HepG2 (cell line): ENCODE measurements around the gene PMIS2. TPM values are rescaled to one million over a fixed set of nuclear protein-coding genes. Genes with fewer than 3 reads are reported as not detected.

Experiments
- AFF4 ChIP-seq: sonication (generic); formaldehyde crosslinking; IDR thresholded peaks from 2 replicates; pipeline ENCODE4 v1.4.0; 2020; ENCODE audit warnings: missing genetic modification reagents
- ARNT ChIP-seq: fragments of 450-650 bp; IDR thresholded peaks from 2 replicates; pipeline ENCODE4 v1.6.1; 2017
- BRD4 ChIP-seq: sonication (generic); formaldehyde crosslinking; IDR thresholded peaks from 2 replicates; pipeline ENCODE4 v1.4.0; 2020; ENCODE audit warnings: missing genetic modification reagents
- FOXC1 ChIP-seq: sonication (generic); formaldehyde crosslinking; IDR thresholded peaks from 2 replicates; pipeline ENCODE4 v1.8.0; 2022; ENCODE audit warnings: mild to moderate bottlenecking, missing genetic modification reagents, borderline replicate concordance
- IRF9 ChIP-seq: sonication (generic); formaldehyde crosslinking; IDR thresholded peaks from 2 replicates; pipeline ENCODE4 v1.8.0; 2022; ENCODE audit warnings: missing genetic modification reagents, mild to moderate bottlenecking, borderline replicate concordance
- JARID2 ChIP-seq: sonication (generic); formaldehyde crosslinking; IDR thresholded peaks from 2 replicates; pipeline ENCODE4 v1.8.1; 2023; ENCODE audit warnings: missing genetic modification reagents, inconsistent platforms; ENCODE audit not compliant: insufficient replicate concordance
- MIXL1 ChIP-seq: IDR thresholded peaks from 2 replicates; pipeline ENCODE4 v1.6.1; 2016
- MYC ChIP-seq: sonication (generic); formaldehyde crosslinking; IDR thresholded peaks from 2 replicates; pipeline ENCODE4 v1.9.0; 2021; ENCODE audit warnings: missing genetic modification reagents, borderline replicate concordance
- PCBP1 ChIP-seq: fragments of 200-400 bp; formaldehyde crosslinking; IDR thresholded peaks from 2 replicates; pipeline ENCODE4 v1.6.1; 2017; ENCODE audit warnings: mild to moderate bottlenecking, low read depth, low read length, borderline replicate concordance
- RFXAP ChIP-seq: sonication (generic); formaldehyde crosslinking; IDR thresholded peaks from 2 replicates; pipeline ENCODE4 v1.4.0; 2020; ENCODE audit warnings: missing genetic modification reagents, borderline replicate concordance
- THRA ChIP-seq: sonication (generic); formaldehyde crosslinking; IDR thresholded peaks from 2 replicates; pipeline ENCODE4 v1.4.0; 2020; ENCODE audit warnings: missing genetic modification reagents, borderline replicate concordance
- TIGD3 ChIP-seq: sonication (generic); formaldehyde crosslinking; IDR thresholded peaks from 2 replicates; pipeline ENCODE4 v1.5.1; 2020; ENCODE audit warnings: mild to moderate bottlenecking, missing genetic modification reagents, borderline replicate concordance
- ZNF263 ChIP-seq: sonication (generic); formaldehyde crosslinking; IDR thresholded peaks from 2 replicates; pipeline ENCODE4 v1.4.0; 2020; ENCODE audit warnings: missing genetic modification reagents
- ZNF446 ChIP-seq: sonication (generic); formaldehyde crosslinking; IDR thresholded peaks from 2 replicates; pipeline ENCODE4 v1.5.0; 2020; ENCODE audit warnings: mild to moderate bottlenecking, missing genetic modification reagents
- ZNF564 ChIP-seq: sonication (generic); formaldehyde crosslinking; IDR thresholded peaks from 2 replicates; pipeline ENCODE4 v1.8.1; 2023; ENCODE audit warnings: mild to moderate bottlenecking, missing genetic modification reagents
- ZNF597 ChIP-seq: sonication (generic); formaldehyde crosslinking; IDR thresholded peaks from 2 replicates; pipeline ENCODE4 v1.5.0; 2020; ENCODE audit warnings: missing genetic modification reagents
- ZNF883 ChIP-seq: sonication (generic); formaldehyde crosslinking; IDR thresholded peaks from 2 replicates; pipeline ENCODE4 v1.5.1; 2020; ENCODE audit warnings: mild to moderate bottlenecking, missing genetic modification reagents; ENCODE audit errors: not compliant biosample characterization
- polyA plus RNA-seq, 8 experiments: library from polyadenylated mRNA; depleted of rRNA in 3 of 8; stranded (reverse) in 7 of 8; unstranded in 1 of 8; fragments of >200 nt; fragmentation: Illumina TruSeq in 4 of 8; extraction: Trizol in 4 of 8; gene quantifications; 2 replicates each; pipeline versions ENCODE4 v1.2.1 to v1.2.3, GENCODE V29; 2011 to 2016; ENCODE audit warnings: low read depth in 4 of 8, missing spikeins in 1 of 8, mixed read lengths in 1 of 8; ENCODE audit not compliant: insufficient read depth in 1 of 8
- total RNA-seq, 5 experiments: library from RNA; depleted of rRNA; stranded (reverse); fragments of >200 nt; fragmentation: Illumina TruSeq; extraction: Trizol; gene quantifications; 2 replicates each; pipeline ENCODE4 v1.2.3, GENCODE V29; 2016; ENCODE audit warnings: low read depth in 1 of 5

The PMIS2 gene
- total and polyA plus RNA-seq, 2 of the 13 experiments (the other 11 are each of a cell fraction or from before 2014, with no cell fraction given): not detected

GRCh38 chr19:35545001-35545854 lies 40.7 kb upstream of the PMIS2 start, which contains the start of gene TMEM147 (continued):
- peak; percentile 49; the same call in 1 of the 2 replicates for TF ChIP-seq BRD4 (CRISPR knock-in tag)
- peak; percentile 76; the same call in 1 of the 2 replicates for TF ChIP-seq ZNF564
- TF ChIP-seq THRA (CRISPR knock-in tag): peak; percentile 57; the same call in 1 of the 2 replicates
- TF ChIP-seq TIGD3 (CRISPR knock-in tag): no peak
- TF ChIP-seq ZNF263 (CRISPR knock-in tag): peak; percentile 56; the same call in 1 of the 2 replicates
- TF ChIP-seq ZNF446 (CRISPR knock-in tag): peak; percentile 89; the same call in 1 of the 2 replicates
- no peak for TF ChIP-seq ARNT
- TF ChIP-seq PCBP1: 0 out of 2 replicates have a peak, but pooled peaks have one; percentile 33
- peak; percentile 90 for TF ChIP-seq ZNF597 (CRISPR knock-in tag)
- peak; percentile 88 for TF ChIP-seq RFXAP
- TF ChIP-seq ZNF883: peak; percentile 6
- TF ChIP-seq AFF4 (CRISPR knock-in tag): 0 out of 2 replicates have a peak, but pooled peaks have one; percentile 46
- TF ChIP-seq JARID2 (CRISPR knock-in tag): no peak
- TF ChIP-seq MIXL1 (CRISPR knock-in tag): no peak
- no peak; the same call in 1 of the 2 replicates for TF ChIP-seq IRF9 (CRISPR knock-in tag)
- peak; percentile 89 for TF ChIP-seq MYC (CRISPR knock-in tag)
- TF ChIP-seq FOXC1 (CRISPR knock-in tag): no peak; the same call in 1 of the 2 replicates
